ENCODE measurements around the gene UBE2L6.

Gene UBE2L6

GRCh38 chr11:57567515-57568329 is at the start of gene UBE2L6:
Gene UBE2L6 (minus strand): TSS chr11:57567672. CDS start chr11:57567611, 61 bp downstream.
- DNase-seq (ENCODE audit: low read depth in 1 of 2, low spot score in 1 of 2), result peak; percentile 64 to 74
- TF ChIP-seq JUND (IDR thresholded peaks at IDR 0.05; ENCODE audit: low read depth), result no peak
- in situ Hi-C loops (cut with HindIII; ENCODE audit: low pct_unique_long_range_greater_than_20kb, low sequenced_read_pairs), result no loop called here

GRCh38 chr11:57616595-57616994 is 49.1 kb upstream of the UBE2L6 start:
- in situ Hi-C loops (cut with HindIII; ENCODE audit: low pct_unique_long_range_greater_than_20kb, low sequenced_read_pairs), result no loop called here
- no peak for TF ChIP-seq JUND (IDR thresholded peaks at IDR 0.05; ENCODE audit: low read depth)
- no peak for DNase-seq (ENCODE audit: low read depth in 1 of 2, low spot score in 1 of 2)

DNA sequence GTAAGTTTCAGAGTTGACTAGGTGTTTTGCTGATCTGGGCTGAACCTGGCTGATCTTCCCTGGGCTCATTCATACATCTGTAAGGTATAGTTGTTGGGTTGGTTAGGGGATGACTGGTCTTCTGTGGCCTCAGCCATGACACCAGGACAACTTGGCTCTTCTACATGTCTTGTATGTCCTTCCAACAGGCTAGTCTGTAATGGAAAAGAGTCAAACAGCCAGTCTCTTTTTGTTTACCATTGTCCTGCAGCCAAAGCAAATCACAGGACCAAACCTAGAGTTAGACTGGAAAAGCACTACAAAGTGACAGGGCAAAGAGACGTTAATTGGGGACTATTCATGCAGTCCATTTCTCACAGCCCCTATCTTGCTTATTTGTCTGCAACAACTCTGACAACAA is 47.8 kb upstream of the UBE2L6 start:
- in situ Hi-C loops (cut with HindIII; ENCODE audit: low pct_unique_long_range_greater_than_20kb, low sequenced_read_pairs), result no loop called here
- no peak for TF ChIP-seq JUND (IDR thresholded peaks at IDR 0.05; ENCODE audit: low read depth)
- DNase-seq (ENCODE audit: low read depth in 1 of 2, low spot score in 1 of 2), result no peak

DNA sequence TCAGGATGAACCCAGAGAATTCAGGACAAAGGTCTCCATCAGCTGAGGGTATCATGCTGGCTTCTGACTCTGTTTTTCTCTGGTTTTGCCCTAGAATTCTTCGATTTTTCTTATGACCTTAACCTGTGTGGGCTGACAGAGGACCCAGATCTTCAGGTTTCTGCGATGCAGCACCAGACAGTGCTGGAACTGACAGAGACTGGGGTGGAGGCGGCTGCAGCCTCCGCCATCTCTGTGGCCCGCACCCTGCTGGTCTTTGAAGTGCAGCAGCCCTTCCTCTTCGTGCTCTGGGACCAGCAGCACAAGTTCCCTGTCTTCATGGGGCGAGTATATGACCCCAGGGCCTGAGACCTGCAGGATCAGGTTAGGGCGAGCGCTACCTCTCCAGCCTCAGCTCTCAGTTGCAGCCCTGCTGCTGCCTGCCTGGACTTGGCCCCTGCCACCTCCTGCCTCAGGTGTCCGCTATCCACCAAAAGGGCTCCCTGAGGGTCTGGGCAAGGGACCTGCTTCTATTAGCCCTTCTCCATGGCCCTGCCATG is 46.8 kb upstream of the UBE2L6 start:
- TF ChIP-seq JUND (IDR thresholded peaks at IDR 0.05; ENCODE audit: low read depth), result no peak
- no peak for DNase-seq (ENCODE audit: low read depth in 1 of 2, low spot score in 1 of 2)
- in situ Hi-C loops (cut with HindIII; ENCODE audit: low pct_unique_long_range_greater_than_20kb, low sequenced_read_pairs), result no loop called here

DNA sequence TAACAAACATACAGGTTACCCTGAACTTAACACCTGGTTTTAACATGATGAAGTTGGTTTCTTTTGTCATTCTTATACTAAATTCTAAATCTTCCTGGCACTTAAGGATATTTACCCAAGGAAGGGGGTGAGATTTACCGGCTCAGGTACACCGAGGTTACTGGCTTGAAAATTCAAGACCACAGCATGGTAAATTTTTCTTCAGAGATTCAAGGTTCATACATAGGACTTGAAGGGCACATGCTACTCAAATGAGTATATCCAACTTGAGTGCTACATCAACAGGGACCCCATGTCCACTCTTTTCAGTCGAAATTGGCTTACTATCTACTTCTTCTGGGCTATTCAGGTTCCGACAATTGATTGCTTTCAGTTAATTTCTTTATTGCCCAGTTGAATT is 42.7 kb upstream of the UBE2L6 start:
- in situ Hi-C loops (cut with HindIII; ENCODE audit: low pct_unique_long_range_greater_than_20kb, low sequenced_read_pairs), result no loop called here
- no peak for TF ChIP-seq JUND (IDR thresholded peaks at IDR 0.05; ENCODE audit: low read depth)
- DNase-seq (ENCODE audit: low read depth in 1 of 2, low spot score in 1 of 2), result no peak

DNA sequence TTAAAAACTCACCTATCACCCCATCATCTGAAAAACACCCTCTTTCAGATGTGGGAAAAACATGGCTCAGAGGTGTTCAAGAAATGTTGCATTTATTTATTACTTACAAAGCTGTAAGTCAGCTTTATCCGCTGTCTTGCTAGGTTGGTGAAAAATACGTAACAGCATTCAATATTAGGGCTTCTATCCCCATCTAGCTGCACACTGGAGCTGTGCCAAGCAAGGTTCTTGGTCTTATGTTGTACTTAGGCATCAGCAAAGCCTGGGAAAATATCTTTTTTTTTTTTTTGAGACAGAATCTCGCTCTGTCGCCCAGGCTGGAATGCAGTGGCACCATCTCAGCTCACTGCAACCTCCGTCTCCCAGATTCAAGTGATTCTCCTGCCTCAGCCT is 37.6 kb upstream of the UBE2L6 start:
- DNase-seq (ENCODE audit: low read depth in 1 of 2, low spot score in 1 of 2), result no peak
- in situ Hi-C loops (cut with HindIII; ENCODE audit: low pct_unique_long_range_greater_than_20kb, low sequenced_read_pairs), result no loop called here
- no peak for TF ChIP-seq JUND (IDR thresholded peaks at IDR 0.05; ENCODE audit: low read depth)

GRCh38 chr11:57604296-57605027 is 37.0 kb upstream of the UBE2L6 start:
- in situ Hi-C loops (cut with HindIII; ENCODE audit: low pct_unique_long_range_greater_than_20kb, low sequenced_read_pairs), result no loop called here
- no peak for DNase-seq (ENCODE audit: low read depth in 1 of 2, low spot score in 1 of 2)
- no peak for TF ChIP-seq JUND (IDR thresholded peaks at IDR 0.05; ENCODE audit: low read depth)

- TF ChIP-seq JUND (IDR thresholded peaks at IDR 0.05; ENCODE audit: low read depth), result no peak
- in situ Hi-C loops (cut with HindIII; ENCODE audit: low pct_unique_long_range_greater_than_20kb, low sequenced_read_pairs), result no loop called here
- no peak for DNase-seq (ENCODE audit: low read depth in 1 of 2, low spot score in 1 of 2)
These were observed 33.8 kb upstream of the UBE2L6 start for GRCh38 chr11:57601297-57601696.

DNA sequence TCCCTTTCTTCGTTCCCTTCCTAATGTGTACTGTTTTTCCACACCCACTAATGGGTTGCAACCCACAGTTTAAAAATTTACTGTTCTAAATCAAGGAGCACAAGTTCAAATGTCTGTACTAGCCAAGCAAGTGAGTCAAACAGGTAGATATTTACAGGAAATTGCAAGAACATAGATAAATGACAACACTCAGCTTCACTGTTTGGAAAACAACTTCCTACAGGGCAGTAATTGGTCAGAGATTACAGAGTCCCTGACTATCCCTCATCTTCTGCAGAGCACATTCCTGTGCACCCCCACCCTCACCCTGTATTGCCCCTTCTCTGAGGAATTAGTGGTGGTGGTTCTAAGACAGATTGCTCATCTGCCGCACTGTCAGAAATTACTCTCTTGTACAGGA is 31.9 kb upstream of the UBE2L6 start:
- TF ChIP-seq JUND (IDR thresholded peaks at IDR 0.05; ENCODE audit: low read depth), result no peak
- in situ Hi-C loops (cut with HindIII; ENCODE audit: low pct_unique_long_range_greater_than_20kb, low sequenced_read_pairs), result no loop called here
- no peak for DNase-seq (ENCODE audit: low read depth in 1 of 2, low spot score in 1 of 2)

GRCh38 chr11:57598831-57599155 is 31.3 kb upstream of the UBE2L6 start:
- TF ChIP-seq JUND (IDR thresholded peaks at IDR 0.05; ENCODE audit: low read depth), result no peak
- in situ Hi-C loops (cut with HindIII; ENCODE audit: low pct_unique_long_range_greater_than_20kb, low sequenced_read_pairs), result no loop called here
- no peak for DNase-seq (ENCODE audit: low read depth in 1 of 2, low spot score in 1 of 2)

DNA sequence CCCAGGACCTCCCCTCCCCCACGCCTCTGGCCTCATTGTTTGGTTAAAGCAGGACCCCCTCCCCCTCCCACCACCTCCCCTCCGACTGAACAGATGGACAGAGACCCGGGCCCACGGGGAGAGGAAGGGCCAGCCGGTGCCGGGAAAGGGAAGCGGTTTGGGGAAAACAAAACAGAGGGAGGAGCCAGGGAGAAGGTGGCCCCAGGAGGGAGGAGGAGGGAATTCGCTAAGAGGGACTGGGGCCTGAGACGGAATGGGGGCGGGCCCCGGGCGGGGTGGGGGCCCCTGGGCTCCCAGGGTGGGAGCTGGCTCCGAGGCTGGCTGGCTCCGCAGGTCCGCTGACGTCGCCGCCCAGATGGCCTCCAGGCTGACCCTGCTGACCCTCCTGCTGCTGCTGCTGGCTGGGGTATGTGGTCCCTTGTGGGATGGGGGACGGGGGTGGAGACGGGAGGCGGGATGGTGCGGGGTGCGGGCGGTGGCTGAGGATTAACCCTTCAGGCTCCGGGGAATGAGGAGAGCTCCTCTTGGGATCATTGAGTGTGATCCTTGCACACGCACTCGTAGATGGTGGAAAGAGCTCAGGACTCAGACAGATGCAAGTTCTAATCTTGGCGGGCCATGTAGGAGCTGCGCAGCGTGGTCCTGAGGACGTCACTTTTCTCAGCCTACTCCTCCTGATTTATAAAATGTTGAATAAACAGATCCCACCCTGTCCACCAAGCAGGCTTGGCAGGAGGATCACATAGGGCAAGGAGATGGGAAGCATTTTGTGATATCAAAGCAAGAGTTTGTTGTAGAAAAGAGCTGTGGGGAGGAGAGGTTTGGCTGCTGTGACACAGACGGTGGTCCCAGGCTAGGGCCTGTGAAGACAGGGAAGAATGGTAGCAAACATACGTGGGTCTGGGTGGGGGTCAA is 30.7 kb upstream of the UBE2L6 start:
- peak; percentile 60 to 63 for DNase-seq (ENCODE audit: low read depth in 1 of 2, low spot score in 1 of 2)
- no peak for TF ChIP-seq JUND (IDR thresholded peaks at IDR 0.05; ENCODE audit: low read depth)
- in situ Hi-C loops (cut with HindIII; ENCODE audit: low pct_unique_long_range_greater_than_20kb, low sequenced_read_pairs), result no loop called here

GRCh38 chr11:57597461-57597915 is 30.0 kb upstream of the UBE2L6 start, which contains the start of gene SERPING1:
Gene SERPING1 (plus strand): TSS chr11:57597685. CDS start chr11:57598271, 586 bp downstream.
- in situ Hi-C loops (cut with HindIII; ENCODE audit: low pct_unique_long_range_greater_than_20kb, low sequenced_read_pairs), result no loop called here
- TF ChIP-seq JUND (IDR thresholded peaks at IDR 0.05; ENCODE audit: low read depth), result no peak
- no peak for DNase-seq (ENCODE audit: low read depth in 1 of 2, low spot score in 1 of 2)
